ENCODE results near the gene KCNJ6. TPM values are rescaled to one million over a fixed set of nuclear protein-coding genes. Genes with fewer than 3 reads are reported as not detected.

Gene KCNJ6
- total and polyA plus RNA-seq, 9 of the 15 experiments (the other 6 are each of a cell fraction or from before 2014, with no cell fraction given): 0.06 to 0.21 (median 0.13) TPM; not detected in 1

- no peak for TF ChIP-seq PURB (CRISPR knock-in tag; IDR thresholded peaks at IDR 0.05; ENCODE audit: low read depth)
- TF ChIP-seq MXD1 (CRISPR knock-in tag; IDR thresholded peaks at IDR 0.05; ENCODE audit: borderline replicate concordance, poor library complexity, severe bottlenecking): peak; percentile 61
- no peak for TF ChIP-seq ZNF512 (tag; IDR thresholded peaks at IDR 0.05)
- no peak for TF ChIP-seq RBFOX2 (IDR thresholded peaks at IDR 0.05; ENCODE audit: low read depth, low read length)
- no peak for TF ChIP-seq CBX1 (IDR thresholded peaks at IDR 0.05; ENCODE audit: low read depth)
- TF ChIP-seq MCM5 (IDR thresholded peaks at IDR 0.05; ENCODE audit: low read depth): no peak
- no peak for TF ChIP-seq TAF1 (IDR thresholded peaks at IDR 0.05; ENCODE audit: control insufficient read depth, extremely low read depth, insufficient read depth, low read length, severe bottlenecking)
- TF ChIP-seq NEUROD1 (IDR thresholded peaks at IDR 0.05; ENCODE audit: borderline replicate concordance, low read depth, low read length, partially characterized antibody): no peak
- peak; percentile 97 for TF ChIP-seq HBP1 (CRISPR knock-in tag; IDR thresholded peaks at IDR 0.05)
- TF ChIP-seq ATF7 (IDR thresholded peaks at IDR 0.05): no peak
- no peak for TF ChIP-seq ZNF23 (CRISPR knock-in tag; IDR thresholded peaks at IDR 0.05)
- no peak for TF ChIP-seq U2AF2 (optimal IDR thresholded peaks at IDR 0.05; ENCODE audit: low read depth, low read length)
- TF ChIP-seq SIN3A (IDR thresholded peaks at IDR 0.05; ENCODE audit: borderline replicate concordance in 2 of 2, control insufficient read depth in 1 of 2, low read depth in 2 of 2, low read length in 2 of 2): no peak
- TF ChIP-seq NRF1 (conservative IDR thresholded peaks at IDR 0.05 in 1 of 2, IDR thresholded peaks at IDR 0.05 in 1 of 2): peak; percentile 25 to 52; a peak in 3 of 4 replicates
- no peak for TF ChIP-seq ZNF282 (CRISPR knock-in tag; IDR thresholded peaks at IDR 0.05)
- TF ChIP-seq ZNF655 (CRISPR knock-in tag; IDR thresholded peaks at IDR 0.05): no peak
- no peak for TF ChIP-seq ARID1B (IDR thresholded peaks at IDR 0.05)
- TF ChIP-seq DNMT1 (IDR thresholded peaks at IDR 0.05): no peak
- TF ChIP-seq ATF2 (CRISPR knock-in tag; IDR thresholded peaks at IDR 0.05): no peak
- TF ChIP-seq DPF2 (IDR thresholded peaks at IDR 0.05): 0 out of 2 replicates have a peak, but pooled peaks have one; percentile 20
- TF ChIP-seq FOS (IDR thresholded peaks at IDR 0.05; ENCODE audit: extremely low read depth, insufficient read length): no peak
- TF ChIP-seq ZNF165 (CRISPR knock-in tag; IDR thresholded peaks at IDR 0.05; ENCODE audit: borderline replicate concordance): peak; percentile 92; the same call in 1 of the 2 replicates
These were observed 349.3 kb downstream of the KCNJ6 start (continued) for GRCh38 chr21:37566790-37567615.

Measured in K562 (cell line).